Measurements from ENCODE around the gene TRAPPC5.
A peak's percentile ranks its signal among the peaks of the same experiment; 100 is the strongest.

Gene TRAPPC5

DNA sequence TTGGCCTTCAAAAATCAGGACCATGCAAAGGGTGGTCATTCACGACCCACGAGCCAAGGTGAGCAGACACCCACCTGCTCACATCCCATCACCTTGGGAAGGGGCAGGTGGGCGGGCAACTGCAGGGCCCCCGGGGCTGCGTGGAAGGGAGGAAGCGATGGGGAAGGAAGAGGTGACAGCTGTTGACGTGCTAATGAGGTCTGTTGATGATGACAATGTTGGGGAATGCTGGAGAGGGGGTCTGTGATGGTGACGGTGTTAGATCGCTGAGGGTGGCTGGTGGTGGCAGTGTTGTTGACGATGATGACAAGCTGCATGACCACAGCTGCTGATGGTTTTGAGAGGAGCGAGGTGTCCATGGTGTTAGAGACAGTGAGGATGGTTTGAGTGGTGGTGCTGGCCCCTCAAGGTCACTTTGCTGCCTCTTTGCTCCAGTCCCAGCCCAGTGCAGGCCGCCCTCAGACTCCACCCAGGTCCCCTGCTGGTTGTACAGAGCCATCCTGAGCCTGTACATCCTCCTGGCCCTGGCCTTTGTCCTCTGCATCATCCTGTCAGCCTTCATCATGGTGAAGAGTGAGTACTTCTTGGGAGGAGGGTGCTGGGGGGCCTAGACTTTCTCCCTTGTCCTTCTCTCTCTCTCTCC, 2.8 kb upstream of the TRAPPC5 start:
- no peak for DNase-seq

DNA sequence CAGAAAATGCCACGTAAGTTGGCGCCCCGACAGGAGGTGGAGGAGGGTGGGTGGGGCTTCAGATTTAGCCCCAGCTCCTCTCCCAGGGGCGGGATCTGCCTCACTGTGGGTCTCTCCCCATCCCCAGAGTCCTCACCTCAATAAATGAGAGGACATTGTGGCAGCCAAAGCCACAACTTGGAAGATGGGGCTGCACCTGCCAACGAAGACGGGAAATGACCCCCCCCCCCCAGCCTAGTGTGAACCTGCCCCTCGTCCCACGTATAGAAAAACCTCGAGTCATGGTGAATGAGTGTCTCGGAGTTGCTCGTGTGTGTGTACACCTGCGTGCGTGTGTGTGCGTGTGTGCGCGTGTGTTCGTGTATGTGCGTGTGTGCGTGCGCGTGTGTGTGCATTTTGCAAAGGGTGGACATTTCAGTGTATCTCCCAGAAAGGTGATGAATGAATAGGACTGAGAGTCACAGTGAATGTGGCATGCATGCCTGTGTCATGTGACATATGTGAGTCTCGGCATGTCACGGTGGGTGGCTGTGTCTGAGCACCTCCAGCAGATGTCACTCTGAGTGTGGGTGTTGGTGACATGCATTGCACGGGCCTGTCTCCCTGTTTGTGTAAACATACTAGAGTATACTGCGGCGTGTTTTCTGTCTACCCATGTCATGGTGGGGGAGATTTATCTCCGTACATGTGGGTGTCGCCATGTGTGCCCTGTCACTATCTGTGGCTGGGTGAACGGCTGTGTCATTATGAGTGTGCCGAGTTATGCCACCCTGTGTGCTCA, 1.5 kb upstream of the TRAPPC5 start:
- DNase-seq: peak; percentile 15

DNA sequence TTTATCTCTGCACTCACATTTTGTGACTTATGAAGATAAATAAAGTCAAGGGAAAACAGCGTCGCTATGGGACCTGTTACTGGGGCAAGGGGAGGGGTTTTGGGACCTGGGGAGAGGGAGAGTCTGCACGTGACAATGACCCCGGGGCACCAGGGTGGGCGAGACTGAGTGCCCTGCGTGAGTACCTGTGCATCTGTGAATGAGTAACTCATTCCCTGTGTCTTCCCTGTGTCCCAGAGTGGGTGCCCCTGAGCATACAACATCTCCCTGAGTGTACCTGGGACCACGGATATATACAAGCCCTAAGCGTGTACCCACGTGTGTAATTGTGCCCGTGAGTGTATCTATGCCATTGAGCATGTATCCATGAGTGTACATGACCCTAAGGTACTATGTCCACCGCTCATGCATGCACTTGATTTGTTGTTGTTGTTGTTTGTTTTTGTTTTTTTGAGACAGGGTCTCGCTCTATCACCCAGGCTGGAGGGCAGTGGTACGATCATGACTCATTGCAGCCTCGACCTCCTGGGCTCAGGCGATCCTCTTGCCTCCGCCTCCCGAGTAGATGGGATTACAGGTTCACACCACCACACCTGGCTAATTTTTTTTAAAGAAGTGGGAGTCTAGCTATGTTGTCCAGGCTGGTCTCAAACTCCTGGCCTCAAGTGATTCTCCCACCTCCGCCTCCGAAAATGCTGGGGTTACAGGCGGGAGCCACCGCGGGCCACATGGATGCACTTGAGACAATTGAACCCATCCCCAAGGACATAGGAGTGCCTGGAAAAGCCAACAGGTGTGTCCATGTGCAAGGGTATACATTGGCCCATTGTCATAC, 645 bp upstream of the TRAPPC5 start:
- DNase-seq: no peak

DNA sequence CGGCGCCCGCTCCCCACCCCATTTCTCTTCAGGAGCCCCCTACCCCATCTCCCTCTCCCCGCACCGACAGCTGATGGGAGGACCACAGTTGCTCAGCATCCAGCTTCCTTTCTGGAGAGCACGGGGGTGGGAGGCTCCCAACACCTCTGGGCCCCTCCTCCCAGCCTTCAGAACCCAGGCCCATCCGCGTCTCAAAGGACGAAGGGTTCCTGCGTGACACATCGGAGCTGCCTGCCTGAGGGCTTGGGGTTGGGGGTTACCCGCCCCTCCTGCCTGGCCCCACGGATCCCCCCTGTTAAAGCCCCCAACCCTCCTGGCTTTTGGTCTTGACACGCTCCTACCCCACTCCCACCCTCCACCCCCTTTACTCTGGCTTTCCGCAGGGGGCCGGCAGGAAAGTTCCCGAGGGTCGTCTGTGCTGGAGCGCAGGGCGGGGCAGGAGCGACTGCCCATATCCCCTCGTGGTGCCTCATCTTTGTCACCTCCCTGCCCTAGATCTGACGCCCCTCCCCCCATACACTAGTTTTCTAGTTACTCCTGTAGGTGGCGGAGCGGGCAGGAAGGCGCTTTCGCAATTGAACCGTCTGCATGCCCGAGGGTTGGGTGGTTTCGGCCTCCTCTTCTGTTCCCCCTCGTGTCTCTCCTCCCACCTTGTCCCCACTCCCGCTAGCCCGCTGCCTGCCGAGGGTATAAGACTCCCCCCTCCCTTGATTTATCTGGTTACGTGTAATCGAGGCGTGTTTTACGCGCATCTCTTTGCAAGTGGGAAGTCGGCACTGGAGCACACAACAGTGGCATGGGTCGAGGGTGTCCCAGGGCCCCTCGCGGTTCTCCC, 924 bp downstream of the TRAPPC5 start:
- DNase-seq: no peak

DNA sequence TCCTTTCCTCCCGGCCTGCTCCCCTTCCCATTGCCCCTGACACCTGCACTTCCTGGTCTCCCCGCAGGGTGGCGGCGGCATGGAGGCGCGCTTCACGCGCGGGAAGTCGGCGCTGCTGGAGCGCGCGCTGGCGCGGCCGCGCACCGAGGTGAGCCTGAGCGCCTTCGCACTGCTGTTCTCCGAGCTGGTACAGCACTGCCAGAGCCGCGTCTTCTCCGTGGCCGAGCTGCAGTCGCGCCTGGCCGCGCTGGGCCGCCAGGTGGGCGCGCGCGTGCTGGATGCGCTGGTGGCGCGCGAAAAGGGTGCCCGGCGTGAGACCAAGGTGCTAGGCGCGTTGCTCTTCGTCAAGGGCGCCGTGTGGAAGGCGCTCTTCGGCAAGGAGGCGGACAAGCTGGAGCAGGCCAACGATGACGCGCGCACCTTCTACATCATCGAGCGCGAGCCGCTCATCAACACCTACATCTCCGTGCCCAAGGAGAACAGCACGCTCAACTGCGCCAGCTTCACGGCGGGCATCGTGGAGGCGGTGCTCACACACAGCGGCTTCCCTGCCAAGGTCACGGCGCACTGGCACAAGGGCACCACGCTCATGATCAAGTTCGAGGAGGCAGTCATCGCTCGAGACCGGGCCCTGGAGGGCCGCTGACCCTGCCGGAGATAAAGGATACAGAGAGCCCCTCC, 1.7 kb downstream of the TRAPPC5 start:
- no peak for DNase-seq

DNA sequence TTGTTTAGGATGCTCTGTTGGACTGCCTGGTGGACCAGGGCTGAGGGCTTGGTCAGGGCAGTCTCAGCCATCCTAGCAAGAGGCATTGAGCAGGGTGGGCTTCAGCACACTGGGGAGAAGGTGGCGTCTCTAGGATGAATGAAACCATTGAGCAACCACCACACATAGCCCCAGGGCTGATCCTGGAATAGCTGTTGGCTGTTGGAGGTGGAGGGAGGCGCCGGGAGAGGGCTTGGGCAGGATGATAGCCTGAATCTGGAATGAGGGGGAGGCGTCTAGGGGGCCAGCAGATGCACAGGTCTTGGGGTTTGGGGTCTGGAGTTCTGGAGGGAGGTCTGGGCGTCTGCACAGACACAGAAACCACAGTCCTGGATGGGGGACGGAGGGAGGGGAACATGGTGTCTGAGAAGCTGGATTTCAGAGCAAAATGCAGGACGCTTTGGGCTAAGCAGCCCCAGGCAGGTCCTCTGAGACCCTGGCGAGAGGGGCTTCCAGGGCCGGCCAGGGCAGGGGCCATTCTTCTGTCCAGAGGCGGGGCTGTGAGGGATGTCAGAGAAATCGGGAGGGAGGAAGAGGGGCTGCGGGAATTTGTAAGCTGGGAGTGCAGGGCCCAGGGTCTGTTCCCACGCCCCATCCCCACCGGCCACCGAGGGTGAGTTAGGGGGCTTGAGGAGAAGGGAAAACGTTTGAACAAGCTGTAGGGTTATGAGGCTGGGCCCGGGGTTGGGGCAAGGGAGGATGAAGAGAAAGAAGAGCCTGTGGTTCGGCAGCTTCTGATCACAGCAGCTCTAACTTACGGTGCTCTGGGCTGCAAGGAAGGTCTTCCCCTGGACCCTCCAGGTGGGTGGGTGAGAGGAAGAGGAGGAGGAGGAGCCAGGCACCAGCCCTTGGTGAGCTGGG, 5.2 kb downstream of the TRAPPC5 start:
- no peak for DNase-seq

DNA sequence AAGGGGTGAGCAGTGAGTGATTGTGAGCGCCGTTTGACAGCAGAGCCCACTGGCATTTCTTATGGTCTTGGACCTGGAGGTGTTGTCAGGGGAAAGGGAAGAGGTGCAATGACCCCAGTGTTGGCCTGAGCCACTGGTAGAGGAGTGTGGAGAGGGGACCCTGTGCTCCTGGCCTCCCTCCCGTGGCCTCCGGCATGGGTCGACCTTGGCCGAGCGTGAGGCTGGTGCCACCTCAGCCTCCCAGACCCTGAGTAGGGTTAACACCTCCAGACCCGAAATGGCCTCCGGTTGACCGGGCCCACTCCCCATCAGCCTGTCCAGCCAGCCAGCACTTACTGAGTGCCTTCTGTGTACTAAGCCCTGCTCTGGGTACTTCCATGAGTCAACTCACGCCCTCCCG, 6.5 kb downstream of the TRAPPC5 start:
- no peak for DNase-seq

DNA sequence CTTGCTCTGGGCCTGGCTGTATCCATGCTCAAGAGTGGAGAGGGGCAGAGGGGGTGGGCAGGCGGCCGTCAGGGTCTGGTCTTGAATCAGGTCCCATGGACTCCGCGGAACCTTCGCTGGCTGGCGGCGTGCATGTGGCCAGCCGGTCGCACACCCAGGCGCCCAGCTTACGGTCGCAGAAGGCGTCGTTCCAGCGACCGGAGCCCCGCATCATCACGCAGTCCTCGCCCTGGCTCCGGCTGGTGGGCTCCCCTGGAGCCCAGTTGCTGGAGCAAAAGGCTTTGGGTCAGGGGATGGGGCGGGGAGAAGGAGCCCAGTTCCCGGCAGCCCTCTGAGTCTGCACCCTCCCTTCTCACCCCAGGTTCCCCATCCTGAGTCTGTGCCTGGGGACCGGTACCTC, 8.5 kb downstream of the TRAPPC5 start:
- no peak for DNase-seq

DNA sequence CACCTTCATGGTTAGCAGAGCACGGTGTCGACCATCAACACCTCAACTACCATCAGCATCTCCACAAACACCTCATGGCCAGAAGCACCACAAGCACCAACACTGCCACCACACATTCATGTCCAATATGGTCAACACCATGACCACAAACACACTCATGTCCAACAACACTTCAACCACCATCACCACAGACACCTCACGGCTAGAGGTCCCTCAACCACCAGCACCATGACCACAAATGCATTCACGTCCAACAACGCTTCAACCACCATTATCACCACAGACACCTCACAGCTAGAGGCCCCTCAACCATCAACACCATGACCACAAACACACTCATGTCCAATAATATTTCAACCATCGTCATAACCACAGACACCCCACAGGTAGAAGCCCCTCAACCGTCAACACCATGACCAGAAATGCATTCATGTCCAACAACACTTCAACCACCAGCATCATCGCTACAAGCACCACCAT, 10.2 kb downstream of the TRAPPC5 start:
- DNase-seq: no peak

DNA sequence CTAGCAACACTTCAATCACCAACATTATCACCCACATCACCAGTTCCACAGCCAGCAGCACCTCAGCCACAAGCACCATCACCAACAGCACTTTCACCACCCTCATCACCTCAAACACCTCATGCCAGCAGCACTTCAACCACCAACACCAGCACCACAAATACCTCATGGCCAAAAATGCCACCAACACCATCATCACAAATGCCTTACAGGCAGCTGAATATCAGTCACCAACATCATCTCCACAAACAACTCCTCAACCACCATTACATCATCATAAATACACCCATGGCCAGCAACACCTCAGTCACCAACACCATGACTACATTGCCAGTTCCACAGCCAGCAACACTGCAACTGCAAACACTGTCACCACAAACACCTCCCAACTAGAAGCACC, 10.9 kb downstream of the TRAPPC5 start:
- DNase-seq: no peak

DNA sequence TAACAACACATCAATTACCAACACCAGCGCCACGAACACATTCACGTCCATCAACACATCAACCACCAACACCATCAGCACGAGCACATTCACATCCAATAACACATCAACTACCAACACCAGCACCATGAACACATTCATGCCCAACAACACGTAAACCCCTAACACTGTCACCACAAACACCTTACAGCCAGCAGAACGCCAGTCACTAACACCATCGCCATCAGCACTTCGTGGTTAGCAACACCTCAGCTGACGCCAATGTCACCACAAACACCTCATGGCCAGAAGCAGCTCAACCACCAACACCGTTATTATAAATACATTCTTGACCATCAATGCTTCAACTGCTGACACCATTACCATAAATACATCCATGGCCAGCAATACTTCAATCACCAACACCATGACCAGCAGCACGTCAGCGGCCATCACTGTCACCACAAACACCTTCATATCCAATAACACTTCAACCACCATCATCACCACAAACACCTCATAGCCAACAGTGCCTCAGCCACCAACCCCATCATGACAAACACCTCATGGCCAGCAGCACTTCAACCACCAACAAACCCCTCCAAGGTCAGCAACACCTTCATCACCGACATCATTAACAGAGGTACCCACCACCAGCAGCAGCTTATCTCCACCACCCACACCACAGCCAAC, 11.9 kb downstream of the TRAPPC5 start:
- DNase-seq: no peak

DNA sequence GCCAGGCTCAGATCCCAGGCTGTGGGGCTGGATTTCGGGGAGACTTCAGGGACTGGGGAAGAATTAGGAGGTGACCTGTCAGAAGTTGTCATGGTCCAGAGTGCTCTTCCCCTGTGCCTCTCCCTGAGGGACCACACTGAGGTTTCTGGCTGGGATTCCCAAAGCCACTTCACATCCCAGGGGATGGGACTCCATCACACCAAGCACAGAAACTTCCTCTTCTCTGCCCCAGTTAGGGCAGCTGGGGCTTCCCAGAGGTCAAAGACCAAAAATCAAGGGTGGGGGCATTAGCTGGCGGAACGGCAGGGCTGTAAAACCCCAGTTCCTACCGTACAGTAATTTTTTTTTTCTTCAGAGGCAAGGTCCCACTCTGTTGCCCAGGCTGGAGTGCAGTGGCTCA, 13.9 kb downstream of the TRAPPC5 start:
- no peak for DNase-seq

DNA sequence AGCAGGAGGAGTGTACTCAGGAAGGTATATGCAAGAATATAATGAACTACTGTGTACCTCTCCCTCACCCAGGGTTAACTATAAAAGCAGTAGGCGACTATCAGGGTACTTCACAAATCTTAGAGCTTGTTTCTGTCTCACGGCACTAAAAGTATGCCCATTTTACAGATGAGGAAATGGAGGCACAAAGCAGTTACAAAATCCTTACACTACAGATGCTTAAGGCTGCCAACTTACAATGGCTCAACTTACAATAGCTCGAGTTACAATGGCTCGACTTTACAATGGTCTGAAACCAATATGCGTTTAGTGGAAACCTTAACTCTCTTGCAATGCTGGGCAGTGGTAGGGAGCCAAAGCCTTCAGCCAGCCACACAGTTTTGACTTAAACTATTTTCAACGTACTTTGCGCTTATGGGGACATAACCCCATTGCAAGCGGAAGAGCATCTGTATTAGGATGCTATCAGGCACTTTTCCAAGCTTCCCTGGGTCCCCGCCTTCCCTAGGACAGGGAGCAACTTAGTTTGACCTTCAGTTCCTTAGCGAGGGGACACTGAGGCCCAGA, 17.2 kb downstream of the TRAPPC5 start:
- no peak for DNase-seq

DNA sequence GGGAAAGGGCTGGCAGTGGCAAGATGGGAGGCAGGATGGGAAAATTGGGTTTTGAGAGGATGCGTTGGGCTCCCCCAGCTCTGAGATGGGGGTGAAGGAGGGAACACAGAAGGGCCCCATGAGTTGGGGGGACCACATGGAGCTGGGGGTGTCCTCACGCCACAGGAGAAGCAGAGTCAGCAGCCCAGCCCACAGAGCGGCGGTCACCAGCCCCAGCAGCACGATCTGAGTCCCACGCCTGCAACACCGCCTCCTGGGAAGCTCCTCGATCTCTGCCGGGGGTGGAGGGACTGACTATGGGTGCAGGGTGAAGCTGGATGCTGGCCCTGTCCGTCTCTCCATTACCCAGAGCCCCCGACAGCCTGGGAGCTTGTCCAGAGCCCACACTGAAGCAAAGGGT, 17.9 kb downstream of the TRAPPC5 start:
- no peak for DNase-seq

DNA sequence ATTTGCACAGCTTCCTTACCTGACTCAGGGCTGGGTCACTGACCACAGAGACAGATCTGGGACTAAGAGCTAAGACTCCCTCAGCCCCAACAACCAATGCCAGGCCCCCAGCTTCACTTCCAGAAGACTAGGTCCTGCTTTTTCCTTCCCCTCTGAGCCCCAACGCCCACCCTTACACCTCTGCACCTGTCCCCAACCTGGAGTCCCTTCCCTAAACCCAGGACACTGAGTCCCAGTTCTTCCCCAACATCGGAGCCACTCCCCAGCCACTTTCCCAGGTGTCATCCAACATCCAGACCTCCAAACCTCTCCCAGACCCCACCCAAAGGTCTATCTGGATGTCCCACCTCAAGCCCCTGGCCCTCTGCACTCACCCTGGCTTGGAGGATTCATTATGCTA, 18.4 kb downstream of the TRAPPC5 start:
- no peak for DNase-seq

DNA sequence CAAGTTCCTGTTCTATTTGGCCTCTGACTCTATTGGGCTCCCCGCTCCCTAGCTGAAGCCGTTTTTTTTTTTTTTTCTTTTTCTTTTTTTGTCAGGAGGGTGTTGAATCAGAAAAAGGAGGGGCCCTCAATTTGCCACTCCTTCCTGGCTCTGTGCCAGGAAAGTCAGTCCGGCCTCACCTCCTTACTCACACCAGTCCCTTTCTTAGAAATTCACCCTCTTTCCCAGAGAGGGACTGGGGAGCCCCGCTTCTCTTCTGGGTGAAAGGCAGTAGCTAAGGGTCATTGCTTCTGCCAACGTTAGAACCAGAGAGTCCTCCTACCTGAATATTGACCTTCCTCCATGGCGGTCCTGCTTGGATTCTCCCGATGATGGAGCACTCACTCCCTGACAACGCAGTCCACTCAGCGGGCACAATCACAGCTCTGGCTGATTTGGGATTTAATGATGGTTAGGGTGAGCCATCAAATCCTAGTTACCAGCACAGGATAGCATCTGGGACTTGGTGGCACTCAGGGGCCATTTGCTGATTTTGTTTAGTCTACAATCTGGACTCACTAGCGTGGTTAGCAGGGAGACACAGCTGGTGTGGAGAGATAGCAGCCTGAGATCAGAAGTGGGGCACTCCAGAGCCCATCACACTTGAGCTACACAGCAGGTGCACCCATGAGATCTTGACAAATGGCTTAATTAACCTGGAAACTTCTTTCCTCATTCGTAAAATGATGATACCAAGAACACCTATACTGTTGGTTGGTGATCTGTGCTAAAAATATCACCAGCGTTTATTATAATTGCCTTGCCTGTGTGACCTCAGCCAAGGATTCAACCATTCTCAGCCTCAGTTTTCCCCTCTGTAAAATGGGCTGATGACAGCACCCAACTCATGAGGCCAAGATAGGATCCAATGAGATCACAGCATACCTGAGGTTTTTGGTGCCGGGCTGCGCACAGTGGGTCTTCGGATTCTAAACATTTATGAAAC, 19.1 kb downstream of the TRAPPC5 start:
- no peak for DNase-seq

DNA sequence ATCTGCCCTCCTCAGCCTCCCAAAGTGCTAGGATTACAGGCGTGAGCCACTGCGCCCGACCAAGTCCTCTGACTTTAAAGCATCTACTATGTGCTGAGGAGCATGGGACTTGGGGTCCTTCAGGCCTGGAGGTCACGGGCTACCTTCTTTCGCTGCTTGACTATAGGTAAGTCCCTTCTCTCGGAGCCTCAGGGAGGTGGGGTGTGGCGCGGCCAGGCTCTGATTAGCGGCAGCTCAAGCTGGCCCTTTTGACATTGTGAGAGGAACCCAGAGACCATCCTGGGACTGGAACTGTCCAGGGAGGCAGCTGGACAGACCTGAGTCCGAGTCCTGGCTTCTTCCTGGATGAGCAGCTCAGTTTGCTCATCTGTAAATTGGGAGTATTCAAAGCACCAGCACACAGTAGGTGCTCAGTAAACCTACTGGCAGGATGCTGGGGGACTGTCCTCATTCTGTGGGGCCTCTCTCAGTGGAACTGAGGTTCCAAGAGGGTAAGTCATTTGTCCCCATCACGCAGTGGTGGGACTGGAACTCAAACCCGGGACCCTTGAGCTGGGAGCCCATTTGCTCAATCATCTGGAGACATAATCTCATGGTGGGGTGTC, 20.5 kb downstream of the TRAPPC5 start:
- DNase-seq: no peak

Data from NCI-H1105 treated with DMSO at 0.1 percent for 48 hours (cell line).